ENCODE results near the gene CATSPER1. TPM values are rescaled to one million over a fixed set of nuclear protein-coding genes. Genes with fewer than 3 reads are reported as not detected.

The CATSPER1 gene
- total and polyA plus RNA-seq, 2 of the 13 experiments (the other 11 are each of a cell fraction or from before 2014, with no cell fraction given) = 0.17 TPM; not detected in 1

DNA sequence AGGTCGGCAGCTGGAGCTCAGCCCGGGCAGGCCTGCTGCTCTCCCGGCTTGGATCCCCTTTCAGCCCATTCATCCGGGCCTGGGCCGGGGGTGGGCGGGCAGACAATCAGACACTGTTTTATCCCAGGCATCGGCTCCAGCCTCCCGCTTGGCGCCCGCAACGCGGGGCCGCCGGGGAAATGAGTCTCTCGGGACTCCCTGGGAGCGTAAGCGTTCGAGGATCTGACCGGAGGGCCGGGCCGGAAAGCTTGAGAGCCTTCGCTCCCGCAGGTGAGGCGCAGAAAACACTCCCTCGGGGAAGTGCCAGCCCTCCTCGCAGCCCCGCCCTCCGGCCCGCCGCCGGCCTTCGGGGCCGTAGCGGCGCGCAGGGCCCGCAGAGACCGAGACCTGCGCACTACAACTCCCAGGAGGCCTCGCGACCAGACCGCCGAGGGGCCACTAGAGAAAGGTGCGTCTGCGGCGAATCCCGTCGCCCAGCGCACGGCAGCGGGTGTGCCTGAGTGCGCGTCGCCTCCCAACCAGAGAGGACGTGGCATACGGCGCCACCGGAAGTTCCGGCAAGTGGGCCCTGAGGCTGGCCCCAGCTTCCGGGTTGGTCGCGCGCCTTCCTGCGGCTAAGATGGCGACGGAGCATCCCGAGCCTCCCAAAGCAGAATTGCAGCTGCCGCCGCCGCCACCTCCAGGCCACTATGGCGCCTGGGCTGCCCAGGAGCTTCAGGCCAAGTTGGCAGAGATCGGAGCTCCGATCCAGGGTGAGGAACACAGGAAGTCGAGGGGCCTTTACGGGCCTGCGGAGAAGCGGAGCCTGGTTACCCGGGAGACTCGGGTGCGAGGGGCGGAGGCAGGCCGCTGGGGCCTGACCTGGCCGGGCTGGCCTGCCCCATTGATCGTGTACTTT is 25.7 kb upstream of the CATSPER1 start, which contains the start of gene SF3B2 (continued):
- no peak; the same call in 1 of the 2 replicates for TF ChIP-seq KLF6 (CRISPR knock-in tag; IDR thresholded peaks at IDR 0.05)
- peak; percentile 92 for TF ChIP-seq HNRNPLL (IDR thresholded peaks at IDR 0.05; ENCODE audit: low read depth, low read length, poor library complexity, severe bottlenecking)
- TF ChIP-seq MZF1 (CRISPR knock-in tag; IDR thresholded peaks at IDR 0.05; ENCODE audit: borderline replicate concordance) = no peak
- no peak for TF ChIP-seq ZKSCAN5 (CRISPR knock-in tag; IDR thresholded peaks at IDR 0.05)
- TF ChIP-seq ZNF713 (CRISPR knock-in tag; IDR thresholded peaks at IDR 0.05) = no peak
- peak; percentile 67; the same call in 1 of the 2 replicates for TF ChIP-seq ZNF224 (CRISPR knock-in tag; IDR thresholded peaks at IDR 0.05)
- TF ChIP-seq EED (CRISPR knock-in tag; IDR thresholded peaks at IDR 0.05) = peak; percentile 22; the same call in 1 of the 2 replicates
- peak; percentile 92 for TF ChIP-seq CBFB (CRISPR knock-in tag; IDR thresholded peaks at IDR 0.05)
- TF ChIP-seq ZNF792 (CRISPR knock-in tag; IDR thresholded peaks at IDR 0.05) = peak; percentile 42; the same call in 1 of the 2 replicates
- TF ChIP-seq NFE2 (CRISPR knock-in tag; IDR thresholded peaks at IDR 0.05) = no peak
- TF ChIP-seq ZBTB7A (CRISPR knock-in tag; IDR thresholded peaks at IDR 0.05) = no peak
- peak; percentile 85 for TF ChIP-seq KDM5A (IDR thresholded peaks at IDR 0.05; ENCODE audit: borderline replicate concordance, low read length)
- no peak for TF ChIP-seq ZNF24 (IDR thresholded peaks at IDR 0.05)
- peak; percentile 61; the same call in 1 of the 2 replicates for TF ChIP-seq FOXJ3 (CRISPR knock-in tag; IDR thresholded peaks at IDR 0.05; ENCODE audit: borderline replicate concordance)
- TF ChIP-seq, protein P1, sequence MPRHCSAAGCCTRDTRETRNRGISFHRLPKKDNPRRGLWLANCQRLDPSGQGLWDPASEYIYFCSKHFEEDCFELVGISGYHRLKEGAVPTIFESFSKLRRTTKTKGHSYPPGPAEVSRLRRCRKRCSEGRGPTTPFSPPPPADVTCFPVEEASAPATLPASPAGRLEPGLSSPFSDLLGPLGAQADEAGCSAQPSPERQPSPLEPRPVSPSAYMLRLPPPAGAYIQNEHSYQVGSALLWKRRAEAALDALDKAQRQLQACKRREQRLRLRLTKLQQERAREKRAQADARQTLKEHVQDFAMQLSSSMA (CRISPR knock-in tag; IDR thresholded peaks at IDR 0.05) = peak; percentile 71; the same call in 1 of the 2 replicates
- TF ChIP-seq ZNF670 (CRISPR knock-in tag; IDR thresholded peaks at IDR 0.05; ENCODE audit: borderline replicate concordance) = peak; percentile 95; the same call in 1 of the 2 replicates
- TF ChIP-seq, protein P2, sequence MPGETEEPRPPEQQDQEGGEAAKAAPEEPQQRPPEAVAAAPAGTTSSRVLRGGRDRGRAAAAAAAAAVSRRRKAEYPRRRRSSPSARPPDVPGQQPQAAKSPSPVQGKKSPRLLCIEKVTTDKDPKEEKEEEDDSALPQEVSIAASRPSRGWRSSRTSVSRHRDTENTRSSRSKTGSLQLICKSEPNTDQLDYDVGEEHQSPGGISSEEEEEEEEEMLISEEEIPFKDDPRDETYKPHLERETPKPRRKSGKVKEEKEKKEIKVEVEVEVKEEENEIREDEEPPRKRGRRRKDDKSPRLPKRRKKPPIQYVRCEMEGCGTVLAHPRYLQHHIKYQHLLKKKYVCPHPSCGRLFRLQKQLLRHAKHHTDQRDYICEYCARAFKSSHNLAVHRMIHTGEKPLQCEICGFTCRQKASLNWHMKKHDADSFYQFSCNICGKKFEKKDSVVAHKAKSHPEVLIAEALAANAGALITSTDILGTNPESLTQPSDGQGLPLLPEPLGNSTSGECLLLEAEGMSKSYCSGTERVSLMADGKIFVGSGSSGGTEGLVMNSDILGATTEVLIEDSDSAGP (CRISPR knock-in tag; IDR thresholded peaks at IDR 0.05; ENCODE audit: borderline replicate concordance) = peak; percentile 96
- peak; percentile 86 for TF ChIP-seq ASH2L (IDR thresholded peaks at IDR 0.05; ENCODE audit: insufficient read length, low read depth, low read length)
- no peak for TF ChIP-seq PAF1 (CRISPR knock-in tag; IDR thresholded peaks at IDR 0.05)
- TF ChIP-seq EP300 (IDR thresholded peaks at IDR 0.05; ENCODE audit: low read depth in 2 of 2, low read length in 2 of 2) = no peak
- peak; percentile 48; the same call in 1 of the 2 replicates for TF ChIP-seq EP300 (CRISPR knock-in tag; IDR thresholded peaks at IDR 0.05; ENCODE audit: borderline replicate concordance)
- TF ChIP-seq, protein P3, sequence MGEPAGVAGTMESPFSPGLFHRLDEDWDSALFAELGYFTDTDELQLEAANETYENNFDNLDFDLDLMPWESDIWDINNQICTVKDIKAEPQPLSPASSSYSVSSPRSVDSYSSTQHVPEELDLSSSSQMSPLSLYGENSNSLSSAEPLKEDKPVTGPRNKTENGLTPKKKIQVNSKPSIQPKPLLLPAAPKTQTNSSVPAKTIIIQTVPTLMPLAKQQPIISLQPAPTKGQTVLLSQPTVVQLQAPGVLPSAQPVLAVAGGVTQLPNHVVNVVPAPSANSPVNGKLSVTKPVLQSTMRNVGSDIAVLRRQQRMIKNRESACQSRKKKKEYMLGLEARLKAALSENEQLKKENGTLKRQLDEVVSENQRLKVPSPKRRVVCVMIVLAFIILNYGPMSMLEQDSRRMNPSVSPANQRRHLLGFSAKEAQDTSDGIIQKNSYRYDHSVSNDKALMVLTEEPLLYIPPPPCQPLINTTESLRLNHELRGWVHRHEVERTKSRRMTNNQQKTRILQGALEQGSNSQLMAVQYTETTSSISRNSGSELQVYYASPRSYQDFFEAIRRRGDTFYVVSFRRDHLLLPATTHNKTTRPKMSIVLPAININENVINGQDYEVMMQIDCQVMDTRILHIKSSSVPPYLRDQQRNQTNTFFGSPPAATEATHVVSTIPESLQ (CRISPR knock-in tag; conservative IDR thresholded peaks at IDR 0.05) = peak; percentile 92
- peak; percentile 80 for TF ChIP-seq ZNF816 (CRISPR knock-in tag; IDR thresholded peaks at IDR 0.05; ENCODE audit: borderline replicate concordance)
